ENCODE measurements around the gene SHANK2.
A peak's percentile ranks its signal among the peaks of the same experiment; 100 is the strongest.
"Not testable (repeated sequence)": the region's sequence is repeated elsewhere in the genome, so short reads cannot be mapped to it uniquely, and the experiment has no call there.

Gene SHANK2

DNA sequence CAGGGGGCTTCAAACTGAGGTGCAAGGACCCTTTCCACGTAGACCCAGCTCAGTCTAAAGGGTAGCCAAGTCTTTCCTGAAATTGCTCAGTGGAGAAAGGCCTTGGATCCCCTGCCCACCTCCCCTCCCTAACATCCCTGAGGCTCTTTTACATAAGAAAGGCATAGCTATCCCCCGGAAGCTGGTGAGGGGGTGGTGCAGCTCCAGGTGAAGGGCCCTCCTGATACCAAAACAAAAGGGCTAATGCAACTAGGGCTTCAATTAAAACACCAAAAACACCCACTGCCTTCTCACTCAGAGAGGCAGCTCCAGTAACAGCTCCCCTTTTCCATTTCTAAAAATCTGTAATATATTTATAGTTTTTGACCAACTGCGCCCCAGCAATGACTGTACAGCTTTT, 5.8 kb downstream of the SHANK2 start:
- no peak overlapping the region for H3K27ac ChIP-seq
- no peak for DNase-seq (ENCODE audit: low read depth, low spot score)

DNA sequence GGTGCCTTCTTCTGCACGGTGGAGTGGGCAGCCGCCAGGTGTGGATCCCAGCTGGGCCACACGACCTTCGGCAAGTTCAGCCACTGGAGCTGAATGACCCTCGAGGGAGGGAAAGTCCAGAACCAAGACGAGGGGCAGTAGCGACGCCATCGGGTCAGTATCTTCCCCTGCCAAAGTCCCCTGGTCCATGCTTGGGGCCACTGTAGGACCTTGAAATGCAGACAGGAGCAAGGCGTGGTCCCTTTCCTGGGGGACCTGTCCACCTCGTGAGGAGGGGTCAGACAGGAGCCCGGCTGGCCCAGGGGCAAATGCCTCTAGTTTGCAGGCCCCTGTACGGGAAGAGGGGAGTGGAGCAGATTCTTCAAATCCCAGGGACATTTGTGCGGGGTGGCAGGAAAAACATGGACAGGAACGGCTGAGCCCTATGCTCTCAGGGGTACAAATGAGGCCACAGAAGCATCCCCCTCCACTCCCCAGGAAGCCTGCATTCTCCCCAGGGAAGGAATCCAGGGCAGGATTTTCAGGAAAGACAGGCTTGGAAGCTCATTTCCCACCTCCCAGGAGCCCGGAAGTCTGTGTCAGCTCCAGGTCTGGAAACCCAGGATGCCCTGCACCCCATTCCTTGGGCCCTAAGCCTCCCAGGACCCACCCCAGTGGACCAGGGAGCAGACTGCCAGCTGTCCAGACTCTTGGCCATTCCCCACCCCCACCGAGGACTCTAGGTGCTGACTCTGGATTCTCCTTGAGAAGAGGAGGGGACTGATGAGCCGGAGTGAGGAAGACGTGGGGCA, 6.6 kb downstream of the SHANK2 start:
- DNase-seq (ENCODE audit: low read depth, low spot score) = no peak
- H3K27ac ChIP-seq = no peak overlapping the region

DNA sequence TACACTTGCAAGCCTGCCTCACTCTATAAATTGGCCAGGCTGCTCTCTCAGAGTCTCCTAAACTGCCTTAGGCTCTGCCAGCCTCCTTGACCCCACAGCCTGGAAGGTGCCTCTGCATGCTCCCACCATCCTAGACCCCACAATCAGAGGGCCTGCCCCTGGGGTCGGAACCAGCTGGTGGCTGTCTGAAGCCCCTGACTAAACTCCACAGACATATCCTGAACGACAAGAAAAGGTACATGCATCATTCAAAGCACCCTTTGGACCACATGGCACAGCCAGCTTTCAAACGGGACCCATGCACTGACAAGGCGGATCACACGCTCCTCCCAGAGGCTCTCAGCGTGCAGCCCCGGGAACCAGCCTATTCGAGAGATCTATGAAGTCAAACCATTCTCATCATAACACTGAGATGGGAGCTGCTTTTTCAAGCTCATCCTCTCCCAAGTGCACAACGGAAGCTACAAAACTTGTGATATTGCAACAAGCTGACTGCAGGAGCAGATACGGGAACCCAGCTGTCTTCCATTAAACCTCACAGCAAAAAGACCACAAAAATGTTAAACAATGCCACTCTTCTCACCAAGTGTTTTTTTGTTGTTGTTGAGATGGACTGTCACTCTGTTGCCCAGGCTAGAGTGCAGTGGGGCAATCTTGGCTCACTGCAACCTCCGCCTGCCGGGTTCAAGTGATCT, 8.1 kb downstream of the SHANK2 start:
- no peak for DNase-seq (ENCODE audit: low read depth, low spot score)
- no peak overlapping the region for H3K27ac ChIP-seq

DNA sequence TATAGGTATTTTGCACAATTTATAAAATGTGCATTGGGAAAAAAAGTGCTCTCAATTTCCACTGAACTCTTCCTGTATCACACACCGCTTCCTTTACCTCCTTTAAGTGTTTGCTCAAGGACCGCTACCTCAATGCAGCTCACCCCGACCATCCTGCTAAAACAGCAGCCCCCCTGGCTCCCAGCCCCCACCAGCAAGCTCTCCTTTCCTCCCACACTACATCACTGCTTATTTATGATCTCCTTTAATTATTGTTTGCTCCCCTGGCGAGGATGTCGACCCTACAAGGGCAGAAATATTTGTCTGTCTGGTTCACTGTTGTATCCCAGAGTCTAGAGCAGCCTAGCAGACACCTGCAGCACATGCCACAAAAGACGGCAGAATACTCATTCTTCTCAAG, 10.0 kb downstream of the SHANK2 start:
- DNase-seq (ENCODE audit: low read depth, low spot score) = no peak

DNA sequence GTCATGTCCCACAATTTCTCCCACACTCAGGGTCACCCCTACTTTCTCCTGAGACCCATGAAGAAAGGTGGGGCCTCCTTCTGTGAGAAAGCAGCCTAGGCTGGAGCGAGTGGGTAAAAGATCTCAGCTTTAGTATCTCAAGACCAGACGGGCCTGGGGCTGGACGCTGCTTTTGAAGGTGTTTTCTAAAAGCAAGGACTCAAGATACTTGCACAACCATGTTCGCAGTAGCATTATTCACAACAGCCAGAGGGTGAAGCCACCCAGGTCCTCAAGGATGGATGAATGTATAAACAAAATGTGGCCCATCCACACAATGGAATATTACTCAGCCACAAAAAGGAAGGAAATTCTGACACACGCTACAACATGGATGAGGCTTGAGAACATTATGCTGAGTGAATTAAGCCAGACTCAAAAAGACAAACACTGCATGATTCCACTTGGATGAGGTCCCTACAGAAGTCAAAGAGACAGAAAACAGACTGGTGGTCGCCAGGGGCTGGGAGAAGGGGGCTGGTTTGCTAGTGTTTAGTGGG, 10.6 kb downstream of the SHANK2 start:
- H3K27ac ChIP-seq = peak overlapping the region; percentile 53
- DNase-seq (ENCODE audit: low read depth, low spot score) = no peak

More for the DNA sequence above, 10.0 kb downstream of the SHANK2 start:
- H3K27ac ChIP-seq = no peak overlapping the region

- H3K27ac ChIP-seq = peak overlapping the region; percentile 53
- peak; percentile 40 for DNase-seq (ENCODE audit: low read depth, low spot score)
Observed at GRCh38 chr11:71240865-71241691, 11.3 kb downstream of the SHANK2 start.

GRCh38 chr11:71240061-71240690, 12.2 kb downstream of the SHANK2 start:
- H3K27ac ChIP-seq = no peak overlapping the region
- DNase-seq (ENCODE audit: low read depth, low spot score) = no peak

GRCh38 chr11:71239581-71239980, 12.8 kb downstream of the SHANK2 start:
- H3K27ac ChIP-seq = no peak overlapping the region
- no peak for DNase-seq (ENCODE audit: low read depth, low spot score)

- no peak for DNase-seq (ENCODE audit: low read depth, low spot score)
- H3K27ac ChIP-seq = no peak overlapping the region
Observed at GRCh38 chr11:71238941-71239340, 13.4 kb downstream of the SHANK2 start.

GRCh38 chr11:71238285-71238875, 14.0 kb downstream of the SHANK2 start:
- DNase-seq (ENCODE audit: low read depth, low spot score) = no peak
- no peak overlapping the region for H3K27ac ChIP-seq

DNA sequence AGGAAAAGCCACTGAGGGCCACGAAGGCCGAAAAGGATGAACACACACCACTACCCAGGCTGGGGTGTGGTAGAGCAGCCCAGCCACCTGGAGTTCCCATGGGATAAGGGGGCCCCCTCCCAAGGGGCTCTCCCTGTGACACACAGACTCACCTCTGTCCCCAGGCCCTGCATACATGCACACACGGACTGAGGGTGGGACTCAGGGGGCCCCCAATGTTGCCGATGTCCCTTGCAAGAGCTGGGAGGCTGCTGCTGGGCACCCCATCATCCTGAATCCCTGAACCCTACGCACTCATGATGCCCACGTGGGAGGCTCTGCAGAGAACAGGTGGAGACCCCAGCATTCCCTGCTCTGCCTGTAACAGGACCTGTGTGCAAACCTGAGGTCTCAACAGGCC, 14.5 kb downstream of the SHANK2 start:
- DNase-seq (ENCODE audit: low read depth, low spot score) = no peak
- no peak overlapping the region for H3K27ac ChIP-seq

DNA sequence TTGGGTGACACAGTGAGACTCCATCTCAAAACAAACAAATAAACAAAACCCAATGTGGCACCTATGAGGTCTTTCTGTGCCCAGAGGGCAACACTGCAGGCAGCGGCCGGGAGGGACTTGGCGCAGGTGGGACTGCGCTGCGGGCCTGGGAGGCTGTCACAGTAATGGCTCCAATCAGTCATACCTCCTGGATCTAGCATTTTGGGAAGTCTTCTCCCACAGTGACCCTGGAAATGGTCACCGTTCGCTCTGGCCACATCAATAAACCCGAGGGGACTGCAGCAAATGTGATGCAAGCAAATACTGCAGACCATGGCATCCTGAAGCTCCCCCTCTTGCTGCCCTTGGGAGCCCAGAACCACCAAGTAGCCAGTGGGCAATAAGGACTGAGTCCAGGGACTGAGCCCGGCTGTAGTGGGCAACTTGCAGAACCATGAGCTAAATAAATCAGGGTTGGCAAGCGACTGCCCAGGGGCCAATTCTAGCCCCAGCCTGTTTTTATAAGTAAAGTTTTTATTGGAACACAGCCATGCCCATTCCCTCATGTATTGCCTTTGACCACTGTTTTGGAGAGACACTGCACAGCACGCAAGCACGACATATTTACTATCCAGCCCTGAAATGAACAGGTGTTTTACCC, 15.4 kb downstream of the SHANK2 start:
- no peak overlapping the region for H3K27ac ChIP-seq
- no peak for DNase-seq (ENCODE audit: low read depth, low spot score)

DNA sequence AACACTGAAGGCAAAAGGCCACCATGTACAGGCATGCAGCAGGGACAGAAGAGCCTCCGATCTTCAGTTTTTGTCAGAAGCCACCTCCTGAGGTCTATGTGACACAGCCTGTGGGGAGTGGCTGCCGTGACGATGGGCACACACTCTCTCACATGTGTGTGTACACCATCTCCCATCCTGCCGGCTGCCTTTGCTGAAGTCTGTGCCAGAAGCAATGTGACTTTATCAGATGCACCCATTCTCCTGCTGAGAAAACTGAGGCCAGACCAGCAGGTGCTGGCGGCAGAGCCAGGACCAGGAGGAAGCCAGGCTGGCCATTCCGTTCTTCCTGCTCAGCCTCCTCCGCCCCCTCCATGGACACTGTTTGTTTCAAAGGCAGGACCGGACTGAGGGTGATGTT, 16.7 kb downstream of the SHANK2 start:
- no peak overlapping the region for H3K27ac ChIP-seq
- no peak for DNase-seq (ENCODE audit: low read depth, low spot score)

DNA sequence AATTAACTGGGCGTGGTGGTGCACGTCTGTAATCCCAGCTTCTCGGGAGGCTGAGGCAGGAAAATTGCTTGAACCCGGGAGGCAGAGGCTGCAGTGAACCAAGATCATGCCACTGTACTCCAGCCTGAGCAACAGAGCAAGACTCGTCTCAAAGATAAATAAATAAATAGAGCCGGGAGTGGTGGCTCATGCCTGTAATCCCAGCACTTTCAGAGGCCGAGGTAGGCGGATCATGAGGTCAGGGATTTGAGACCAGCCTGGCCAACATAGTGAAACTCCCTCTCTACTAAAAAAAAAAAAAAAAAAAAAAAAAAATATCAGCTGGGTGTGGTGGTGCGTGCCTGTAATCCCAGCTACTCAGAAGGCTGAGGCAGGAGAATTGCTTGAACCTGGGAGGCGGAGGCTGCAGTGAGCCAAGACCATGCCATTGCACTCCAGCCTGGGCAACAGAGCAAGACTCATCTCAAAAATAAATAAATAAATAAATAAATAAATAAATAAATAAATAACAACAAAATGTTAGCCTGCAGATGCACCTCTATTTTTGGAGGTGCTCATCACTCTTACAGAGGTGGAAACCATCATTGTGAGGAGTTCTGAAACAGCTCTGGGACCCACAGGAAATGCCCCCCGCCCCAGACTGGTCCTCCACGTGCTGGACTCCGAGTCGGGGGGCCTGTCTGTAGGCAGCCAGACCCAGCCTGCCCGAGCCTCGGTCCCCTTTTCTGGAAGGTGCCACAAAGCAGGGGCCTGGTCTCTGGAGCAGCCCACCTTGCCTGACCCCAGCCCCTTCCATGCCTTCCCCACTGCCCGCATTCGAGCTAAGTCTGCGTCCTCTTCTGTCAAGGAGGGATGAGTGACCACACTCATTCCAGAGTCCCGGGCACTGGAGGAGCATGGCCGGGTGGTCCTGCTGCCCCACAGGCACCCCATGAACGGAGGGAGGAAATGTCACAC, 18.2 kb downstream of the SHANK2 start:
- not testable (repeated sequence) for H3K27ac ChIP-seq; DNase-seq (ENCODE audit: low read depth, low spot score)

- DNase-seq (ENCODE audit: low read depth, low spot score) = no peak
- H3K27ac ChIP-seq = no peak overlapping the region
Observed at GRCh38 chr11:71232364-71232763, 20.0 kb downstream of the SHANK2 start.

DNA sequence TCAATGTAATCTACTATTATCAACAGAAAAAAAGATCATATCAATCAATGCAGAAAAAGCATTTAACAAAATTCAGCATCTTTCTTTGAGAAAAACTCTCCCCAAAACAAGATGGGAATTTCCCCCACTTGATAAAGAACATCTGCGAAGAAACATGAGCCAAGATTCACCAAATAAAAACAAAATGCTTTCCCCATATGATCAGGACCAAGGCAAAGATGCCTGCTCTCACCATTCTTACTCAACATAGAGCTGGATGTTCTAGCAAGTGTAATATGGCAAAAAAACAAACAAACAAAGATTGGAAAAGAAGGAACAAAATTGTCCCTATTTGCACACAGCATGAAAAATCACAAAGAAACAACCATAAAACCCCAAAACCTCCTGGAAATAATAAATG, 23.4 kb downstream of the SHANK2 start:
- H3K27ac ChIP-seq = no peak overlapping the region
- no peak for DNase-seq (ENCODE audit: low read depth, low spot score)

GRCh38 chr11:71227058-71227659, 25.2 kb downstream of the SHANK2 start:
- no peak overlapping the region for H3K27ac ChIP-seq
- no peak for DNase-seq (ENCODE audit: low read depth, low spot score)

Data from epithelial cell of prostate (primary cell).